Lower leg skin (tissue), 3 donors: ENCODE results near the gene REEP6.

Source experiments
- POLR2A ChIP-seq, 2 donors: fragments of 450-650 bp; IDR thresholded peaks; one replicate each; pipeline ENCODE4 v1.6.1; 2016 to 2017; ENCODE audit warnings: antibody characterized with exemption in 2 of 2, mild to moderate bottlenecking in 1 of 2, moderate library complexity in 1 of 2
- TF ChIP-seq, protein P1 (sequence below), 3 donors: fragments of 450-650 bp; IDR thresholded peaks; one replicate each; pipeline ENCODE4 v1.5.1; 2016; ENCODE audit warnings: antibody characterized with exemption in 3 of 3, mild to moderate bottlenecking in 3 of 3, moderate library complexity in 2 of 3

DNA sequence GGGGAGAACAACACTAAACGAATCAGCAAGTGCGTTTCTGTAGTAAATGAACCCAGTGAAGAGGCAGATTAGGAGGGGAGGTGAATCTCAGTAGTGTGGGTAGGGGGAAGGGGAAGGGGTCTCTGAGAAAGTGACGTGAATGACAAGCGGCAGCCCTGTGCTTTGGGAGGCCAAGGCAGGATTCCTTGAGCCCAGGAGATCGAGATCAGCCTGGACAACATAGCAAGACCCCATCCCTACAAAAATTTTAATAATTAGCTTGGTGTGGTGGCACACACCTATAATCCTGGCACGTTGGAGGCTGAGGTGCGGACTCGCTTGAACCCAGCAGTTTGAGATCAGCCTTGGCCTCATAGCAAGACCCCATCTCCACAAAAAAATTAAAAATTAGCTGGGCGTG, 41.0 kb downstream of the REEP6 start:
- TF ChIP-seq, protein P1, sequence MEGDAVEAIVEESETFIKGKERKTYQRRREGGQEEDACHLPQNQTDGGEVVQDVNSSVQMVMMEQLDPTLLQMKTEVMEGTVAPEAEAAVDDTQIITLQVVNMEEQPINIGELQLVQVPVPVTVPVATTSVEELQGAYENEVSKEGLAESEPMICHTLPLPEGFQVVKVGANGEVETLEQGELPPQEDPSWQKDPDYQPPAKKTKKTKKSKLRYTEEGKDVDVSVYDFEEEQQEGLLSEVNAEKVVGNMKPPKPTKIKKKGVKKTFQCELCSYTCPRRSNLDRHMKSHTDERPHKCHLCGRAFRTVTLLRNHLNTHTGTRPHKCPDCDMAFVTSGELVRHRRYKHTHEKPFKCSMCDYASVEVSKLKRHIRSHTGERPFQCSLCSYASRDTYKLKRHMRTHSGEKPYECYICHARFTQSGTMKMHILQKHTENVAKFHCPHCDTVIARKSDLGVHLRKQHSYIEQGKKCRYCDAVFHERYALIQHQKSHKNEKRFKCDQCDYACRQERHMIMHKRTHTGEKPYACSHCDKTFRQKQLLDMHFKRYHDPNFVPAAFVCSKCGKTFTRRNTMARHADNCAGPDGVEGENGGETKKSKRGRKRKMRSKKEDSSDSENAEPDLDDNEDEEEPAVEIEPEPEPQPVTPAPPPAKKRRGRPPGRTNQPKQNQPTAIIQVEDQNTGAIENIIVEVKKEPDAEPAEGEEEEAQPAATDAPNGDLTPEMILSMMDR (IDR thresholded peaks at IDR 0.05), result no peak
- TF ChIP-seq POLR2A (IDR thresholded peaks at IDR 0.05), result no peak
